Cerebellar cortex (tissue), 1 donor: ENCODE data around the gene ZSWIM4.

Source experiments
- DNase-seq: peaks from one replicate; pipeline ENCODE4 v3.0.0-alpha.2; 2015; ENCODE audit warnings: low spot score

The ZSWIM4 gene

GRCh38 chr19:13812544-13812943 is 17.3 kb downstream of the ZSWIM4 start:
- DNase-seq: no peak

DNA sequence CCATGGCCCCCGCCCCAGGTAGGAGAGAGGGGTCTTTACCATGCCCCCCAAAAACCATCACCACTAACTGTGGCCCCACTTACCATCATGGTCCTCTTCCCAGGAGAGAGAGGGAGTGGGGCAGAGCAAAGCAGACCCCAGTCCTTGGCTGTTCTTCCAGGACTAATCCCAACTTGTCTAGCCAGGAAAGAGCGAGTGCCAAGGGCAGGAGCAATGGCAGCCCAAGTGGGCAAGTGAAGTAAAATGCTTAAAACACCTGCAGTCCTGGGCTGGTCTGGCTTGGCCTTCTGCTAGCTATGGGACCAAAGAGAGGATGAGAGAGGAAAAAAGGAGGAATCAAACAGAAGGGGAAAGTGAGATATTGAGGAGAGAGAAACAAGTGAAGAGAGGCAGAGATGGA is 17.9 kb downstream of the ZSWIM4 start:
- no peak for DNase-seq

DNA sequence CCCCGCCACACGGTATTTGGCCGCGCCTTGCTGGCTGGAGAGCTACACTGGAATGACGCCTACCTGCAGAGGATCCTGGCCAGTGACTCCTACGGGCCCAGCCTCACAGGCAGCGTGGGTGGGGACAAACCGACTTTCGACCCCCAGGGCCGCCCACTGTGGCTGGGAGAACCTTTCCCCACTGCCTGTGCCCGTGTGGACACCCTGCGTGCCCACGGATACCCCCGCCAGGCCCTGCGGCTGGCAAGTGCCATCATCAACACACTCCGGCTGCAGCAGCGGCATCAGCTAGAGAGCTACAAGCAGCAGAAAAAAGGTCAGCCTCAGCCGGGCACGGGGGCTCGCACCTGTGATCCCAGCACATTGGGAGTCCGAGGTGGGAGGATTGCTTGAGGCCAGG is 19.3 kb downstream of the ZSWIM4 start:
- no peak for DNase-seq

DNA sequence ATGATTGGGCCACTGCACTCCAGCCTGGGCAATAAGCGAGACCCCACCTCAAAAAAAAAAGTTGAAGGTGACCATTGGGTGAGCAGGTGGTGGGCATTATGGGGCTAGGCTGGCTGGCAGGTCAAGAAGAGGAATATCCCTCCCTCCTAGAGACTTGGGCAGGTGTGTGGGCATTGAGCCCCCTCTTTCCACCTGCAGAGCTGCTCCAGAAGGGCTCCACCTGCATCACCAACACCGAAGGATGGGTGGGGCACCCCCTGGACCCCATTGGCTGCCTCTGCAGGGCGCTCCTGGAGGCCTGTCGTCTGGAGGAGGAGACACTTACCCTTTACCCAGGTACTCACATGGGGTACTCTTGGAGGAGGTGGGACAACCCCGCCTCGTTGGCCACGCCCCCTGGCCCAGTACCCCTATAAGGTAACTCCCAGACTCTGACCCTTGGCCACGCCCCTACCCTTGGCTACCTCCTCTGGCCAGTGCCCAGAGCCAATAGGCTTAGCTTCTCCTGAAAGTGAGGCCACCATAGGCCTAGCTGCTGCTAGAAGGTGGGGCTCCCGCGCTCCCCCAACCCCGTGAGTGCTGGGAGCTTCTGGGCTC is 21.9 kb downstream of the ZSWIM4 start:
- peak; percentile 59 for DNase-seq

DNA sequence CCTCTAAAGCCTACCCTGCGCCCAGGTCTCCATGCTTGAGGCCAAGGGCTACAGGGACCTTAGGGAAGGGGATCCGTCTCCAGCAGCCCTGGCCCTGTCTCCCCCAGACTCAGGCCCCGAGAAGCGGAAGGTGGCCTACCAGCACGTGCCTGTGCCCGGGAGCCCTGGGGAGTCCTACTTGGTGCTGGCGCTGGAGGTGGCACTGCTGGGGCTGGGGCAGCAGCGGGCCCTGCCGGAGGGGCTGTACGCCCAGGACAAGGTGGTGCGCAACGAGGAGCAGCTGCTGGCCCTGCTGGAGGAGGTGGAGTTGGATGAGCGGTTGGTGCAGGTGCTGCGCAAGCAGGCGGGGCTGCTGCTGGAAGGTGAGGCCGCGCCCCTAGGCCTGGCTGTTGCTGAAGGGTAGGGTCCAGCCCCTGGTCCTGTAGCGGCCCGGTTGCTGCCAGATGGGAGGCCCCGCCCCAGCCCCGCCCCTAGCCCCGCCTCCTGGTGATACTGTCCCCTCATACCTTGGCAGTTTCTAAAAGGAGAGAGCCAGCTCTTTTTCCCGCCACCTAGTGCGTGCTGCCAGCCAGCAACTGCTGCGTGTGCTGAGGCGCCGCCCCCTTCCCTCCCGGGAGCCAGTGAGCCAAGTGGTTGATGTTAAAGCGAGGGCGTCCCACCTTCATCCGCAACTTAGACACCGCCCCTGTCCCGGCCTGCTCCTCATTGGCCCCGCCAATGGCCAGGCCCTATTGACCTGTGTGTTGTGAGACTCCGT is 22.6 kb downstream of the ZSWIM4 start:
- no peak for DNase-seq

- no peak for DNase-seq
Measured at GRCh38 chr19:13819238-13819637, 24.0 kb downstream of the ZSWIM4 start.

DNA sequence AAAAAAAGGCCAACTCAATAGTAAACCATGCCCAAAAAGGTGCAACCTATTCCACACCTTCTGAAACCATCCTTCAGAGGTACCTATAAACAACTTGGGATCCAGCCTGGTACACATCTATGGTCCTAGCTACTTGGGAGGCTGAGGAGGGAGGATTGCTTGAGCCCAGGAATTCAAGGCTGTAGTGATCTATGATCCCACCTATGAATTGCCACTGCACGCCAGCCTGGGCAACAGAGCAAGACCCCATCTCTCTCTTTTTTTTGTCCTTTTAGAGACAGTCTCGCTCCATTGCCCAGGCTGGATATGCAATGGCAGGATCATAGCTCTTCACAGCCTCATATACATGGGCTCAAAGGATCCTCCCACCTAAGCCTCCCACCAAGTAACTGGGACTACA is 26.0 kb downstream of the ZSWIM4 start:
- no peak for DNase-seq

GRCh38 chr19:13823256-13823655 is 28.0 kb downstream of the ZSWIM4 start:
- DNase-seq: no peak

- no peak for DNase-seq
Measured at GRCh38 chr19:13823901-13824300, 28.7 kb downstream of the ZSWIM4 start.

GRCh38 chr19:13824703-13825102 is 29.5 kb downstream of the ZSWIM4 start:
- DNase-seq: no peak

DNA sequence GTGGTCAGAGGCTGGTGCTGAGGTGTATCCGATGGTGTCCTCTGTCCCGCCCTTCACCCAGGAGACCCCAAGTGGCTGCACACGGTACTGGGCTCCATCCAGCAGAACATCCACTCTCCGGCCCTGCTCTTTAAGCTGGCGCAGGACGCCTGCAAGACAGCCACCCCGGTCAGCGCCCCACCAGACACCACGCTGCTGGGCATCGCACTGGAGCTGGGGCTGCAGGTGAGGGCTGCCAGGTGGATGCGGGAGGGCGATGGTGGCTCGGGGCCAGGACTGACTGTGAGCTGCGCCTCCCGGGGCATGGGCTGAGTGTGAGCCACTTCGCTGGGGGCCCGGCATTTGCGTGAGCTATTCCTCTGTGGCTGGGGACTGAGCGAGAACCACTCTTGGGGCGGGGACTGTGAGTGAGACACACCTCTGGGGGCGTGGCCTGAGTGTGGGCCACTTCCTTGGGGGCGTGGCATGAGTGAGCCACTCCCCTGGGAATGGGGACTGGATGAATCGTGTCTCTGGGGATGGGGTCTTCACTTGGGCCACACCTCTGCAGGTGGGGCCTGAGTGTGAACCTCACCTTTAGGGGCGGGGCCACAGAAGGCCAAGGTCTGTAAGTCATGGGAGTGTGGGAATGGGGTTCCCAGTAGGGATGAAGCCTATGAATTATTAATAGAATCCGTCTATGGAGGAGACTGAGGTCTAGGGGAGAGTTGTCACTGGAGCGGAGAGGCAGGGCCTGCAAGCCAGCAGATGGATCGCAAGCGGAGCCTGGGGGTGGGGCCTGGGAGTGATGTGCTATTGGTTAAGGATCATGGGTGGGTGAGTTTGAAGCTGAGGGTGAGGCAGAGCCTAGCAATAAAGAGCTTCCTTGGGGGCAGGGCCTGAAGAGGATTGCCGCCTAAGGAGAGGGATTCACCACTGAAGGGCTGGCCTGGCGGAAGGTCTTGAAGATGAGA is 30.5 kb downstream of the ZSWIM4 start:
- DNase-seq: peak; percentile 65

GRCh38 chr19:13826652-13827235 is 31.5 kb downstream of the ZSWIM4 start:
- no peak for DNase-seq

GRCh38 chr19:13827656-13828055 is 32.4 kb downstream of the ZSWIM4 start:
- peak; percentile 46 for DNase-seq

DNA sequence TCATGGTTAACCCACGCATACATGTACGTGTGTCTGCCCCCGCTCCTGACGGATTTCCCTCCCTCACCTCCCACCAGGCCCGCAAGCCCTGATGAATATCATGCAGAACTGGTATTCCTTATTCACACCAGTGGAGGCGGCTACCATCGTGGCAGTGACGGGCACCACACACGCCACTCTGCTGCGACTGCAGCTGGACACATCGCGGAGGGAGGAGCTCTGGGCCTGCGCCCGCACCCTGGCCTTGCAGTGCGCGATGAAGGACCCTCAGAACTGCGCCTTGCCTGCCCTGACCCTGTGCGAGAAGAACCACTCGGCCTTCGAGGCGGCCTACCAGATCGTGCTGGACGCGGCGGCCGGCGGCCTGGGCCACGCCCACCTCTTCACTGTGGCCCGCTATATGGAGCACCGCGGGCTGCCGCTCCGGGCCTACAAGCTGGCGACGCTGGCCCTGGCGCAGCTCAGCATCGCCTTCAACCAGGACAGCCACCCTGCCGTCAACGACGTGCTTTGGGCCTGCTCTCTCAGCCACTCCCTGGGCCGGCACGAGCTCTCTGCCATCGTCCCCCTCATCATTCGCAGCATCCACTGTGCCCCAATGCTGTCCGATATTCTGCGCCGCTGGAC is 35.0 kb downstream of the ZSWIM4 start:
- no peak for DNase-seq

DNA sequence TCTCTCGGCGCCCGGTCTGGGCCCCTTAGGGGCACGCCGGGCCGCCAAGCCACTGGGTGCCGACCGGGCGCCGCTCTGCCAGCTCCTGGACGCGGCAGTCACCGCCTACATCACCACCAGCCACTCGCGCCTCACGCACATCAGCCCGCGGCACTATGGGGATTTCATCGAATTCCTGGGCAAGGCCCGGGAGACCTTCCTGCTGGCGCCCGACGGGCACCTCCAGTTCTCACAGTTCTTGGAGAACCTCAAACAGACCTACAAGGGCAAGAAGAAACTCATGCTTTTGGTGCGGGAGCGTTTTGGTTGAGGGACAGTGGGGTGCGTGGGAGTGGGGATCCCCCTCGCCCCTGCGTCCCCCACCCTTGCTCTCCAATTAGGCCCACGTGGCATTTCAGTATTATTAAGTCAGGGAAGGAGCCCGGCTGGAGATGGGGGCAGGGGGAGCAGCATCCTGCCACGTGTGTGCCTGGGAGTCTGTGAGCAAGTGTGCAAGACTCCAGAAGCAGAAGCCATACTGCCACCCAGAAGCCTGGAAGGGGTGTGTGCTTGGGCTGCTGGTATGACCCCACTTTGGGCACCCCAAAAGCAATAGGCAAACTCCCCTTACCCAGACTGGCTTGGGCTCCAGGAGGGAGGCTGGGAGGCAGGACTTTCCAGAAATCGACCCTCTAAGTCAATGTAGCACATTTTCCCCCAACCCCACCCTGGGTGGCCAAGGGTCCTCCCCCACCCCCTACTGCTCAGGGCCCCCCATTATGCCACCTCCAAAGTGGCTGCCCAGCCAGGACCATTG is 35.7 kb downstream of the ZSWIM4 start:
- no peak for DNase-seq

DNA sequence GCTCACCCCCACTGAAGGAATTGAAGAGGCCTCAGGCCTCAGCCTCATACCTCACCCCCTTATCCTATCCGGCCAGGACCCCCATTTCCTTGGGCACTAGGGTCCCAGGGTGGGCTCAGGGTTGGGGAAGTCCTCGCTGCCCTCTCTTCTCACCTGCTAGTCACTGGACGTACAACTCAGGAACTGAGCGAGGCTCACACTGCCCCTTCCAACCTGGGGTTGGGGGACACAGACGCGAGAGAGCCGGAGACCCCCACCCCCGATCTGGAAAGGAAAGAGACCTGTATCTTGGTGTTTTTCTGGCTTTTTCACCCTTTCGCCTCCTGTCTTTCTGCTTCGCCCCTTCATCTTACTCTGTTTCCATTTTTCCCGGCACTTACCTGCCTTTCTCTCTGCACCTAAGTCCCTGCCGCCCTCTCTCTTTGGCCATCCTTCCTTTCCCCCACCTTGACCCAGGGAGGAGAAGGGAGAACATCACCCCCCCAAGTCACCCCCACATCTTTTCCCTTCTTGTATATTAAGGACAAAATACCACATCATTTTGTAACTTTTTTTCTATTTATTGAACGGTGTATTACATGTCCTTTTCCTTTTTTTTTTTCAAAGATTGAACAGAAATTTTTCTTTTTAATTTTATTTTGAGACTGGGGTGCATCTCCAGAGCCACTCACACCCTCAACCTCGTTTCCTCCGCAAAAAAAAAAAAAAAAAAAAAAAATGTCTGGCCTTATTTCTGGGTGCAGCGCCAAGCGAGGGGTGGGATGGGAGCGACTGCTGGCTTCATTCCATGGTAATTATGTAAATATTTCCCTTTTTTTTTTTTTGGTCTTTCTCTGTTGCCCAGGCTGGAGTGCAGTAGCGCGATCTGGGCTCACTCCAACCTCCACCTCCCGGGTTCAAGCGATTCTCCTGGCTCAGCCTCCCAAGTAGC is 36.6 kb downstream of the ZSWIM4 start:
- no peak for DNase-seq

- peak; percentile 90 for DNase-seq
Measured at GRCh38 chr19:13833330-13834243, 38.3 kb downstream of the ZSWIM4 start.

- peak; percentile 73 for DNase-seq
Measured at GRCh38 chr19:13834244-13835069, 39.2 kb downstream of the ZSWIM4 start.
